HG03342 (cell line): Measurements from ENCODE around the gene CNTN5.

Experiments used
- ATAC-seq: cut with Tn5 transposase; IDR thresholded peaks from one replicate; pipeline ENCODE4 v1.9.1; 2021; ENCODE audit warnings: mild to moderate bottlenecking, moderate library complexity; ENCODE audit not compliant: unreplicated experiment

CNTN5 gene

DNA sequence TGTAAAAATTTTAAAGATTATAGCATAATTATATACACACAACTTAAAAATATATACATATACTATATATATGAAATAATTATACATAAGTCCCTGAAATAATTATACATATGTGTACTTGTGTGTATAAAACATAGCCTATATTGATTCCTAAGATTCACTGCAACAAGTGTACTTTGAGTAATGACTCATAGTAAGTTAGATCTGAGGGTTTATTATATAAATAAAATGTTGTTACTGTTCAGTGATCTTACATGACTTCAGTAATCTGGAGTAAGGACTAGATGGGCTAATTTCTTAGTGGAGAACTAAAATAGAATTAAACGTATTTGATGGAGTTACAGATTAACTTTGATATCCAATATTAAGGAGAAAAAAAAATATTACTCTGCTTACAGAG, 350.5 kb downstream of the CNTN5 start:
- no peak for ATAC-seq

DNA sequence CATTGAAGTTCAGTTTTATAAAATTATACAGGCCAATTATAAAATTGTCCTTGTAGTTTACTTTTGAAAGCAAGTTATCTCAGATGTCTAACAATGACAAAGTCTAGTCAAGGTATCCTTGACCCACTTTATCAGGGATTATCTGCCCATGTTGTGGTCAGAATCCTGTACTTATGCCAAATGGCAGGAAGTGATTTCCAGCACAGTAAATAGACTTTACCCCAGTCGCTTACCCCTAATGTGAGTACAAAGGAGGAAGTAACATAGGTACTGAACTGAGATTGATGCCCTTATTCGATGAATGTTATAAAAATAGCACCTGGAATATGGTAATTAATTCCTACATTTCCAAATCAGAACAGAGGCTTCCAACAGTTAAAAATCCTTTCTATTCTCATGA, 355.7 kb downstream of the CNTN5 start:
- no peak for ATAC-seq

DNA sequence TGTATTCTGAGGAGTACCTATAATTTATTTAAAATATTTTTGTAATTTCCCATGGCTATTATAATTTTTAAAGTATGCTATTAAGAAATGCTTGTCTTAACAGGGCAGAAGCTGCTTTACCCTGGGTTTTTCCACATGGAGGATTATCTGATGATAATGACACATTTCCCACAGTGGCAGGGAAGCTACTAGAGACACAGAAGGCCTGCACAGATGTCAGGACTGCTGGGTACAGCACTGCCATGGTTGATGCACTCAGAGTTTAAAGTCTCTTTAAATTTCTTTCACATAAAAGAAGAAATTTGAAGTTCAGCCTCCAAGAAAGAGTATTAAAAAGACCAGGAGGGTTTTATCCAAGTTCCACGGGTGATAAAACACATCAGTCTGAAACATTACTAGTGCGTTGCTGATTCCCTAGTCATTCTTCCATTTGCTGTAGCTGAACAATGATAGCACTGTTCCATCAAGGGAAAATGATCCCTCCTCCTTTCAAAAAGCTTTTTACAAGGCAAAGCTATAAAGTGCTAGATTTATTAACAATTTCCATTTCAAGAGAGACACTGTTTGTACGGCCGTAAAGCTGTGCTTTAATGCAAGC, 363.0 kb downstream of the CNTN5 start:
- no peak for ATAC-seq

DNA sequence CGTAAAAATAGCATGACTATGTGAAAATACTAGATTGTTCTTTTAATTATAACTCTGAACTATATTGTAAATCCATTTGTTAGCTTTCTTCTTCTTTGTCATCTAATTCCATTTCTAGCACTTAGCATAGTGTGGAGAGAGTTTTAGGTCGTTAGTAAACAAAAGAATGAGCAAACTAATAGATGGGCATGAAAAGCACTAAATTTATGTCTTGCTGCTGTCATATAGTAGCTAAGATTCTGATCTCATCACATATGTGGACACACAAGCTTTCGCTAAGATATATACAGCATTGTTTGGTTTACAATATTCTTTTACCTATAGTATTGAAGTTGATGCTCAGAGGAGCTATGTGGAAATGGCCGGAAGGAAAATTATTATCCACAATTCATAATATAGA, 370.5 kb downstream of the CNTN5 start:
- no peak for ATAC-seq

DNA sequence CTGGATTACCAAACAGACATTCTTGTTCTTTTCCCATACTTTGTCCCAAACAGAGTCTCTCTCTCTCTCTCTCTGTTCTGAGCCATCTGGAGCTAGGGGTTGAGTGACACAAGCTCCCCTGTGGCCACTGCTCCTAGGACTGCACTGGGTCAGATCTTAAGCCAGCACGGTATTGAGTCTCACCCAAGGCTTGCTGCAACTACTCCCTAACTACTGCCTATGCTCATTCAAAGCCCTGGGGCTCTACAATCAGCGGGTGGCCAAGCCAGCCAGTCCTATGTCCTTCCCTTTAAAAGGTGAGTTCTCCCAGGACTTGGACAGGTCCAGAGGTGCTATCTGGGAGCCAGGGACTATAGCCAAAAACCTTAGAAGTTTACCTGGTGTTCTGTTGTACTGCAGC, 385.6 kb downstream of the CNTN5 start:
- ATAC-seq, result no peak

DNA sequence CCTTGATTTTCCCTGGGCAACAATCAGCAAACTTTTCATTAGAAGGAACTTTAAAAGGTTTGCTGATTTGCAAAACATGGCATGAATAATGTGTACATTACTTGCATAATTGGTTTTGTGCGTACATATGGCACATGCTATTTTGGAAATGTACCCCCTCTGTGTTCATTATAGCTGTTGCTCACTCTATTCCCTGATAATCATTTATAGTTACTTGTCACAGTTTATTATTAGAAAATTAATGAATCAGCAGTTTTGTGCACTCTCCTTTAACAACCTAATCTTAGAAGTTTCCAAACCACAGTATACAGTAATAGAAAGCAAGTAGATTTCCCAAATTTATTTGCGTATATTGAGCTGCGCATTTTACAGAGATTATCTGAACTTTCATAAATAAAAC, 389.9 kb downstream of the CNTN5 start:
- no peak for ATAC-seq

DNA sequence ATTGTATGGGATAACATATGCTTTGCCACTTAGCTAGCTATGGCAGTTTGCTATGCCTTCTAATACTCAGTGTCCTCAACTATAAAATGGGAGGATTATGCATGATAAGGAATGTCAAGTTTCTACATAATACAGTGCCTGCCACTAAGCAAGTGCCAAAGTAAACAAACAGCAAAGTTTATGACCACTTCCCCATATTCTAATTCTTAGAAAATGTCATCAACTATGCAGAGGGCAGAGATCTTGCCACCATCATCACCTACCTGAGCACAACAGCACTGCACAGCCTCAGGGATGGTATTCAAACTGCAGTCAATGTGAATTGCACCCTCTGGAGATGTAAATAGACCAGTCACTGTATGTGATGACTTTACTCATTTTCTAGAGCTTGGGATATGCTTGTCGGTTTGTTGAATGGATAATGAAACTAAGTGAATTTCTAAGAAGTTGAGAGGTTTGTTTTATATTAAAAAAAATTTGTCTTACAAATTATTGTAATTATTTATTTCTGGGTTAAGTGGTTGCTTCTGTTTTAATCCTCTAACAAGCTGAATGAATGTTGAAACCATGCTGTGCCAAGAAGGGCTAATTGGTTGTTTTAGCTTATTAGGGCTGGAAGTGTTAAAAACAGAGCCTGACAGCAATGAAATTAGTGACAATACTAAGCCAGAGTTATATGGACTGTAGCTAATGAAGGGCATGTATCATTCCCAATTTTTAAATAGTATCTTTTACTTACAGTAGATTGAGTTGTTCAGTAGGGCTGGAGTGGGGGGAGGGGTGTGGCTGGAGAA, 398.4 kb downstream of the CNTN5 start:
- ATAC-seq, result no peak

DNA sequence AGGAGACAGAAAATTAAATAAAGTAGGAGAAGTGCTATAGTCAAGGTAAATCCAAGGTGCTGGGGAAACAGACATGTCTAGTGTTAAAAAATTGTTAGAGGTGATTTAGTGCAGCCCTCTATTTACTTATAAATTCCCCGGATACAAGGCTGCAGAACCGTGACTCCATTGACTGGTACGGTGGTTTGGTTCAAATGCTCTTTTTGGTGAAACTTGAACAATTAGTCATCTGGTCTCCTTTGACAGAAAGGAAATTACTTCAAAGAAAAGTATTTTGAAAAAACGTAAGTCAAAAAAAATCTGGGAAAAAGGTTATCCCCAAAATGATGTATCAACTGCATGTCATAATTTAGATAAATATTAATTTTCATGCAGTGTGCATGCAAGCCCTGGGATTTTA, 399.2 kb downstream of the CNTN5 start:
- no peak for ATAC-seq

DNA sequence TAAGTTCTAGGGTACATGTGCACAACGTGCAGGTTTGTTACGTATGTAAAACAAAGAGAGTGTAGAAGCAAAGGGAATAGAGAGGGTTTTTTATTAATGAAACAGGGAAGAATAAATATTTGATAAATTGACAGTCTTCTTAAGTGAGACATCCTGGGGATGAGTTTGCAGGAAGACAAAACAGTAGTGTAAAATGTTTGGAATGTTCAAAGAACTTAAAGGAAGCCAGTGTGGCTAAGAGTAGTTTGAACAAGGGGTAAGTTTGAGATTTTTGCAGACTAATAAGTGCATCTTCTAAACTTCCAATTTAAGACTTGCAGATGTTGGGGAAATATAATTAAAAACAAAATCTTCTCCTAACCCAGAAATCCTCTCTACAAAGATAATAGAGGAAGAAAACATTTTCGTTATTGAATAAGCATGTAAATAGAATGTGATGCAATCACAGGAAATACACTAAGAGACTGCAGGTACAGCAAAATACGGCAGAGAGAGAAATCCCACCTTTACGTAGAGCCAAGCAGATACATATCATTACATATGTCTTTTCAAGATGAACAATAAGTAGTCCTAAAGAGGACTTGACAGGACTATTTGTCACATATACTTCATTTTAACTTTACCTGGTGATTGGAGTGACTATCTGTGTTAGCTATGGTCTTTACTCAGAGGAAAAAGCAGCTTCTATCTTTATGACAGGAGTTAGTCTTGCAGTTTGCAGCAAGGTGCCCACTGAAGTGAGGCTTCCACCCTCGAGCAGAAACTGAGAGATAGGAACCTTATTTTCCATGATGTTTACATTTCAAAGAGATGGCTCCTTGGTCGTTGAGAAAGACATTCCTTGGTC, 402.1 kb downstream of the CNTN5 start:
- ATAC-seq, result no peak

DNA sequence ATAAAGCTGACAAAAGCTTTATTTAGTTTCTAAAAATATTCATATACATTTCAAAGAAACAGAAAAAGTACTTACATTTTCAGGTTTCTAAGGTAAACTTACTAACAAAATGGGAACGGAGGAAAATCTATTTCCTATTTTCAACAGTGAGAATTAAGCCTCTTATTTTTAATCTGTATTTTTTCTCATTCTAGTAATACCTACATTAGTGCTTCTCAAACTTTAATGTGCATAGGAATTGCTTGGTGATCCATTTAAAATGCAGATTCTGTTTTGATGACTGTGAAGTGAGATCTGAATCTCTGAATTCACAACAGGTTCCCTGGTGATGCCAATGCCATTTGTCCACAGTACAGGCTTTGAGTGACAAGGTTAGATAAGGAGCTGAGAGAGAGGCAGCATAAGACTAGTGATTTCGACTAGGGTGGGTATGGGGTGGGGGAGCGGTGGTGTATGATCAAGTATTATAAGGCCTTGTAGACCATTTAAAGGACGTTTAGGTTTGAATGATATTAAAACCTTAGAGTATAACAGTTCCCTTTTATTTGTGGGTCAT, 402.8 kb downstream of the CNTN5 start:
- no peak for ATAC-seq

DNA sequence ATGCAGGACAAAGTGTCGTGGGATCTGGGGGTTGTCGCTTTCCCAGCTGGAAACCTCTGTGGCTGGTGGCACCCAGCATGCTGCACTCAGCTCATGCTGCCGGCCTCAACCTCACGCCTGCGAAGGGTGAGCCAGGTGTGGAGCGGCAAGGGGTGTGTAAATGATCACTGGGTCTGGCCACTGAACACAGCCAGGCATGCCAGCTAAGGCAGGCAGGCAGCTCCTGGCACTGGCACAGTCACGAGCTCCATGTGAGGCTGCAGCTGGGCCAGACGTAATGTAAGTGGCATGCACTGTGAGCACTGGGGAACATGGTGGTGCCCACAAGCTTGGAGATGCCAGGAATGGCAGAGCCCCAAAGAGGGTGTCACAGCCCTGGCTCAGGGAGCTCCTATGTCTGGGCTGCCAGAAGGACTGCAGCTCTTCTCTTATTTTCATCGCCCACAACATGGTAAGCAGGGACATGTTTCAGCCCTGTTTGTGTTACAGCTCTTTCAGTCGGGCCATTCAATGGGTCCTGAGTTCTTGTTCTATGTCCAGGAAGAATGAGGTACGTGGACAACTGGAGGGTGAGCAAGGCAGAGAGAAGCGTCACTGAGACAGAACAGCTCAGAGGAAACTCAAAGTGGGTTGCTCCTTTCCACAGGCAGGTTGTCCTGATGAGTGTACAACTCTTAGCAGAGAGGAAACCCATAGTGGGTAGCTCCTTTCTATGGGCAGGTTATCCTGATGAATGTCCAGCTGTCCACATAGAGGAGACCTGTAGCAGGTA, 403.8 kb downstream of the CNTN5 start:
- no peak for ATAC-seq

DNA sequence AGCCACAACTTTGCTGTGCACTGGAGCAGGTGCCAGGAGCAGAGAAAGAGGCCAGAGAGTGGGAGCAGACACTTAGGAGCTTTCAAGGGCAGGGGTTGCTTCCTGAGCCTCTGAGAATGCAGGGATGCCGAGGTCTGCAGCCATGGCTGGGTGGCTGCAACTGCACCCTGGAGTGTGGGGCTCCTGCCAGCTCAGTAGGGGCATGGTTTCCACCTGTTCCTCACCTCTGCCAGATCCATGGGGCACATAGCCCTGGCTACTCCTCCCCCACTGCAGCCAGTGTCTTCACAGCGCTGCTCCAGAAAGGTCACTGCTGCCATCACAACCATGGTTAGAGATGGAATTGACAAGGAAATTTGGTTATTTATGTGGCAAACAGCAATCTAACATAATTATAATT, 404.8 kb downstream of the CNTN5 start:
- ATAC-seq, result no peak

DNA sequence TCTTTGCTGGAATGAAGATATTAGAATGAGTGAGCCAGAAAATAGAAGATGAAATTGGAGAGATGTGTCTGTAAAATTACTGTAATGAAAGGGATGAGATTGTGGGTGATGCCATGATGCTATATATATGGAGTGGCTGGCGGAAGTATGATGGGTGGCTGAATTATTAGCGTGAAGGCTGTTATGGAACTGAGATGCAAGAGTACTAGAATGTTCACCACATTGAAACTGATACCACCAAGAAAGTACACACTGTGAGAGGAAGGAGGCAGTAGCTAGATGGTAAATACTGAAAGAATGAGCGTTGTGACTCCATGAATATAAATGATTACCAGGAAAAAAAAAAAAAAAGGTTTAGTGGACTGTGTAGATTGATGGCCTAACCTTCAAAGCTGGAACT, 411.9 kb downstream of the CNTN5 start:
- no peak for ATAC-seq

DNA sequence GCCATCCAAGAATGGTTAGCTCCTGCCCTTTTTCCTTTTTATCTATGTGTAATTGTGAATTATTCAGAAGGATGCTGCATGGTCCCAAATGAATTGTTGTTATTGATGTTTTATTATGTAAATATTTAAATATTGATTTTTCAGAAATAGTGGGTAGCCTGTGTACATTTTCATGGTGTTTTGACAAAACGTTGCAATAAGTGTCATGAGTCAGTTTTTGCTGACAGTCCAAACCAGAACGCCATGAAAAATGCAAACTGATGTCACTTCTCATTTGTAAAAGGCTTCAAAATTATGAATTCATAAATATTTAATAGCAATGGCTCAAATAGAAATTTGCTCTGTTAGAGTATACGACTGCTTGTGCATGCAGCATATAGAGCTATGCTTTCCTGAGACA, 422.5 kb downstream of the CNTN5 start:
- ATAC-seq, result no peak

DNA sequence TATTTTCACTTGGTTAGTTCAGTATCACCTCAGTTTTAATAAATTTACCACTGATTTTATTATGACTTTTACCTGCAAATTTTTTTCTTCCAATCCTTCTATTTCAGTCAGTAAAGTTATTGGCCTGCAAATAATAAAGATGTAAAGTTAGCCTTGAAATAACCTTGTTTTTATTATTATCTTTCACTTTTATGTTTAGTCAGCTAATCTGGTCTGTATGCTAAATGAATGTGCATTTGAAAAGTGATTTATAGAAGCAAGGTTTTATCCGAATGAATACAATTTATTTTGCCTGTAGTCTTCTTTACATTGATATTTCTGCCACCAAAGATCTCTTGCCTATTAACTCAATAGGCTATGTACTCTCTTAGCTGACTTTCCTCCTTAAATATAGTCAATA, 425.7 kb downstream of the CNTN5 start:
- no peak for ATAC-seq

DNA sequence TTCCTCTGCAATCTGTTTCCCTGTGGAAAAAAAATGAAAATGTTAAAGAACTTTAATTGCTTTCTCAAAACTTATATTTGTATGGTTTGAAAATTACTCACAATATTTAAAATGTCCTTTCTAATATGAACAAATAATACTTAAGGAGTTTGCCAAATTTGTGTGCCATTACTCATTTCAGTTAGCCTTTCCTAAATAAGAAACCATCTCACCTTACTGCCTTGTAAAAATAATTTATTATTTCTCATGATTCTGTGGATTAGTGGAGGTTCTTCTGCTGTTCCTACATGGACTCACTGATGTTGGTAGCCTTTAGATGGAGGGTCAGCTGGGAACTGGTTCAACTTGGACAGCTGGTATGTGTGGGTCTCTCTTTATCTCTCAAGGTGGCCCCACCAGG, 428.6 kb downstream of the CNTN5 start:
- ATAC-seq, result no peak

DNA sequence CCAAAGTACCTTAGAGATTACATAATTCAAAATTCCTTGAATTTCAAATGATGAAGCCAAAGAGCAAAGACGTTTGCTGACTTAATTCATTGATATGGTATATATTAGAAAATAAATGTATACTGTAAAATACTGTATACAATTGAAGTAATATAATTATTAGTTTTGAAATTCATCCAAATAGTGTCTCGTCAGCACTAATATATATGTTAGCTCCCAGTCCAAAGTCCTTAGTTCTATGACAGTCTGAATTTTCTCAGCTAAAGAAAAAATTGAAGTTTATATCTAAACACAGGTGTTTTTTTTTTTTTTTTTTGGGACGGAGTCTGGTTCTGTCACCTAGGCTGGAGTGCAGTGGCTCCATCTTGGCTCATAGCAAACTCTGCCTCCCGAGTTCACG, 431.3 kb downstream of the CNTN5 start:
- ATAC-seq, result no peak

DNA sequence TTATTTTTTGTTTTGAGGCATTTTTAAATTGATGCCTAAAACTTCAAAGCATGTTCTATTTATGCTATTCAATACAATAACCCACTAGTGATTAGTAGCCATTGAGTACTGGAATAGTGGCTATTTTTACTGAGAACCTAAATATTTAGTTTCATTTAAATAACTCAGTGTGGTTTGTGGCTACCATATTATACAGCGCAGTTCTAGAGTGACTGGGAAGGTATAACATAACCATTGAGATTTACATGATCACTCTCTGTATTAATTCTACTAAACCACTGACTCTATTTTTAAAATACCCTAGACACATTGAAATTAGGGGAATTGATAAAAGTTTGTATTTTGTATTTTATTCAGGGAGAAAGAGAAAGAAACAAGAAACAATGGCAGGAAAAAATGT, 441.2 kb downstream of the CNTN5 start:
- ATAC-seq, result no peak

DNA sequence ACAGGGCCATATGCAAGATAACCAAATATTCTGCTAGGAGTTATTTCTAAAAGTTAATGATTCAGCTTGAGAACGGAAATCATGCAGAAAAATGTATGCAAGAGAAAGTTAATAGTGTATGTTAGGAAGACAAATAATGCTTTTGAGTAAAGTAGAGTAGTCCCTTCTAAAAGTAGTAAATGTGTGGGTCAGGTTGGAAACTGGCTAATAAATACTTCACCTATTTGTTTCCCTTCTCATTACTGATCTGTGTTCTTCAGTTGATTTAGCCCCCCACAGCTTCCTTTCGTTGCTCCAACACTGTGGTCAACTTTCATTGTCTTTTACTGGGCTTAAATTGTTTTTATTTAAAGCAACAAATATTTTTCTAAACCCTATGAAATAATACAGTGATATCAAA, 444.2 kb downstream of the CNTN5 start:
- ATAC-seq, result no peak

DNA sequence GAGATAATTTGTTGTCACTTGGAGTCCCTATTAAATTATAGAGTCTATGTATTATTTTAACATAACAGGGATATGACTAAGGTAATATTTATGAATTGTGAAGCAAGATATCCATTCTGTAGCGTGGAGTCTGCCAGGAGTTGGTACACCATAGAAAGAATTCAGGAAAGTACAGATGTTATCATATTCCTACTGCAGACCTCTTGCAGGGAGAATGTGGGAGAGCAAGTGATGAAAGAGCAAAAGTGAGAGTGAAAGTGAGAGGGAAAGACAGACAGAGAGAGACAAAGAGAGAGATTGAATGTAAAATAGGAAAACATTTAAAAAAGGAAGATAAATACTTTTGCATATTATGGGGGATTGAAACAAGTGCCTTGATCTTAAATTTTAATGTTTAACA, 468.8 kb downstream of the CNTN5 start:
- ATAC-seq, result no peak

DNA sequence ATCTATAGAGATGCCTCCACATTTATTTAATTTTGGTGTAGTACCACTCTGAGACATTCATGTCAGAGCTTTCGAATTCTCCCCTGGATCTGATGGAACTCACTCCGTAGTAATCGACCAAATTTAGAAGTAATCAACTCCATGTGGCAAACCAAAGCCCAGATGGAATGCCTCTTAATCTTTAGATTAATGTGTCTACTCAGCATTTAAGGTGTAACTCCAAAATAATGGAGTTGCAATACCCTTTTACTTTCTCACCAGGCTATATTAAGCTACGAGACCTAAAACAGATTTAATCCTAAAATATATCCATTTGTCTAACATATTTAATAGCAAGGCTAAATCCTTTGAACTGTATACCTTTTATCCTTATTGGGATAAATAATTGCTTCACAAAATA, 473.3 kb downstream of the CNTN5 start:
- no peak for ATAC-seq
